ENCODE measurements around the gene TP53TG3D.
"Not testable (repeated sequence)": the region's sequence is repeated elsewhere in the genome, so short reads cannot be mapped to it uniquely, and the experiment has no call there.

Gene TP53TG3D, protein sequence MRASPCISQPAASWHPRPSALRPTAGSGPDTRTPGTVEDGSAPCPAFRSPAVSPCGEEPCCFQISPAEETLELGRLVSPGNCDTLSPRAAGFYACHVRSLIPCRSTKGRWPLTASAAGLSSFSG

GRCh38 chr16:32252986-32253385, at the start of gene TP53TG3D:
Gene TP53TG3D (plus strand): TSS chr16:32253286. CDS start chr16:32253354, 68 bp downstream.
- not testable (repeated sequence) for DNase-seq

GRCh38 chr16:32253507-32253906, 421 bp downstream of the TP53TG3D start:
- not testable (repeated sequence) for DNase-seq

- DNase-seq: not testable (repeated sequence)
Measured at GRCh38 chr16:32261526-32261925, 8.4 kb downstream of the TP53TG3D start.

GRCh38 chr16:32263552-32263951, 10.5 kb downstream of the TP53TG3D start:
- not testable (repeated sequence) for DNase-seq

GRCh38 chr16:32281910-32282309, 28.8 kb downstream of the TP53TG3D start:
- not testable (repeated sequence) for DNase-seq

DNA sequence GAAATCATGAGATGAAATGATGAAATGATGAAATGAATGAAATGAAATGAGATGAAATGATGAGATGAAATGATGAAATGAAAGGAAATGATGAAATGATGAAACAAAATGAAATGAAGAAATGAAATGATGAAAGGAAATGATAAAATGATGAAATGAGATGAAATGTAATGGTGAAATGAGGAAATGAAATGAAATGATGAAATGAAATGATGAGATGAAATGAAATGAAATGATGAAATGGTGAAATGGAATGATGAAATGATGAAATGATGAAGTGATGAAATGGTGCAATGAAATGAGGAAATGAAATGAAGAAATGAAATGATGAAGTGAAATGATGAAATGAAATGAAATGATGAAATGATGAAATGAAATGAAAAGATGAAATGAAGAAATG, 29.9 kb downstream of the TP53TG3D start:
- DNase-seq: not testable (repeated sequence)

DNA sequence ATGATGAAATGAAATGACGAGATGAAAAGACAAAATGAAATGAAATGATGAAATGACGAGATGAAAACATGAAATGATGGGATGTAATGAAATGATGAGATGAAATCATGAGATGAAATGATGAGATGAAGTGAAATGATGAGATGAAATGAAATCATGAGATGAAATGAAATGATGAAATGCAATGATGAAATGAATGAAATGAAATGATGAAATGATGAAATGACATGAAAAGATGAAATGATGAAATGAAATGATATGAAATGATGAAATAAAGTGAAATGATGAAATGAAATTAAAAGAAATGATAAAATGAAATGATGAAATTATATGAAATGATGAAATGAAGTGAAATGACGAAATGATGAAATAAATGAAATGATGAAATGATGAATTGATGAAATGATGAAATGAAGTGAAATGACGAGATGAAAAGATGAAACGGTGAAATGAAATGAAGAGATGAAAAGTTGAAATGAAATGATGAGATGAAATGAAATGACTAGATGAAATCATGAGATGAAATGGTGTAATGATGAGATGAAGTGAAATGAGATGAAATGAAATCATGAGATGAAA, 30.9 kb downstream of the TP53TG3D start:
- not testable (repeated sequence) for DNase-seq

DNA sequence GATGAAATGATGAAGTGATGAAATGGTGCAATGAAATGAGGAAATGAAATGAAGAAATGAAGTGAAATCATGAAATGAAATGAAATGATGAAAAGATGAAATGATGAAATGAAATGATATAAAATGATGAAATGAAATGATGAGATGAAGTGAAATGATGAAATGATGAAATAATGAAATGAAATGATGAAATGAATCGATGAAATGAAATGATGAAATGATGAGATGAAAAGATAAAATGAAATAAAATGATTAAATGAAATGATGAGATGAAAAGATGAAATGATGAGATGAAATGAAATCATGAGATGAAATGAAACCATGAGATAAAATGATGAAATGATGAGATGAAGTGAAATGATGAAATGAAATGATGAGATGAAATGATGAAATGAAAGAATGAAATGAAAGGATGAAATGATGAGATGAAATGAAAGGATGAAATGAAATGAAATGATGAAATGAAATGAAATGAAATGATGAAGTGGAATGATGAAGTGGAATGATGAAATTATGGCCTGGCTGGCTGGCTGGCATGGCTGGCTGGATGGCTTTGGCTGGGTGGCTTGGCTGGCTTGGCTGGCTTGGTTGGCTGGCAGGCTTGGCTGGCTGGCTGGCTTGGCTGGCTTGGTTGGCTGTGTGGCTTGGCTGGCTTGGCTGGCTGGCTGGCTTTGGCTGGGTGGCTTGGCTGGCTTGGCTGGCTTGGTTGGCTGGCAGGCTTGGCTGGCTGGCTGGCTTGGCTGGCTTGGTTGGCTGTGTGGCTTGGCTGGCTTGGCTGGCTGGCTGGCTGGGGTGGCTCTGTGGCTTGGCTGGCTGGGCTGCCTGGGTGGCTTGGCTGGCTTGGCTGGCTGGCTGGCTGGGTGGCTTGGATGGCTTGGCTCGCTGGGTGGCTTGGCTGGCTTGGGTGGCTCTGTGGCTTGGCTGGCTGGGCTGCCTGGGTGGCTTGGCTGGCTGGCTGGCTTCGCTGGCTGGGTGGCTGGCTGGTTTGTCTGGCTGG, 32.0 kb downstream of the TP53TG3D start:
- DNase-seq: not testable (repeated sequence)

- not testable (repeated sequence) for DNase-seq
Measured at GRCh38 chr16:32286193-32286592, 33.1 kb downstream of the TP53TG3D start.

- not testable (repeated sequence) for DNase-seq
Measured at GRCh38 chr16:32287743-32288142, 34.7 kb downstream of the TP53TG3D start.

DNA sequence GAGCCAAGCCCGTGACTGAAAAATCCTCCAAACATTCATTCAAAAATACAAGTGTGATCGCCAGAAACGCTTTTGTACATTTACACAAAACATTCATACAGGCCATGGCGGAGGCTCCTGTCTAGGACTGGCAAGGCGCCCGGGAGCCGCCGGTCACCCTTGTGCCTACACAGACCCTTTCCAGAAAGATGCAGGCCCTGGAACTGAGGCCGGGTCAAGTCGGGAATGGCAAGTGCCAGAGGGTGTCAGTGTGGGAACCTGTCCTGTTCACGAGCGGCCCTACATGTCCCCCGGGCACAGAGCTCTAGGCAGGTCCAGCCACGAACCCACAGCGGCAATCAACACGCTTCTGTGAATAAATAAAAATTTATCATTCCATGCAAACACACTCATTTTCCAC, 36.1 kb downstream of the TP53TG3D start:
- DNase-seq: not testable (repeated sequence)

GRCh38 chr16:32302776-32303175, 49.7 kb downstream of the TP53TG3D start:
- DNase-seq: not testable (repeated sequence)

Measured in NCI-H146 (cell line).